GDM1 (cell line): ENCODE measurements around the gene NPTN.
"Not testable (repeated sequence)": the region's sequence is repeated elsewhere in the genome, so short reads cannot be mapped to it uniquely, and the experiment has no call there.

Experiments used
- DNase-seq: peaks from one replicate; lab custom pipeline; 2025; lab: John Stamatoyannopoulos, UW

Gene NPTN

GRCh38 chr15:73570355-73571032 lies 62.7 kb downstream of the NPTN start:
- no peak for DNase-seq

- no peak for DNase-seq
Observed at GRCh38 chr15:73569361-73569760, 63.8 kb downstream of the NPTN start.

- DNase-seq: no peak
Observed at GRCh38 chr15:73568564-73569280, 64.5 kb downstream of the NPTN start.

GRCh38 chr15:73567020-73567419 lies 66.2 kb downstream of the NPTN start:
- no peak for DNase-seq

GRCh38 chr15:73564255-73564654 lies 68.9 kb downstream of the NPTN start:
- DNase-seq: no peak

GRCh38 chr15:73560501-73561117 lies 72.6 kb downstream of the NPTN start:
- DNase-seq: peak; percentile 34

- no peak for DNase-seq
Observed at GRCh38 chr15:73558529-73558928, 74.7 kb downstream of the NPTN start.

GRCh38 chr15:73555080-73555479 lies 78.1 kb downstream of the NPTN start:
- no peak for DNase-seq

GRCh38 chr15:73550190-73550589 lies 83.0 kb downstream of the NPTN start:
- DNase-seq: no peak

- not testable (repeated sequence) for DNase-seq
Observed at GRCh38 chr15:73548925-73549324, 84.3 kb downstream of the NPTN start.

- DNase-seq: no peak
Observed at GRCh38 chr15:73541479-73541878, 91.7 kb downstream of the NPTN start.

- DNase-seq: no peak
Observed at GRCh38 chr15:73540161-73540560, 93.0 kb downstream of the NPTN start.

- no peak for DNase-seq
Observed at GRCh38 chr15:73539212-73540128, 93.7 kb downstream of the NPTN start.

GRCh38 chr15:73538563-73539211 lies 94.5 kb downstream of the NPTN start:
- no peak for DNase-seq

GRCh38 chr15:73538123-73538522 lies 95.1 kb downstream of the NPTN start:
- no peak for DNase-seq

GRCh38 chr15:73530649-73531048 lies 102.5 kb downstream of the NPTN start:
- DNase-seq: no peak

- no peak for DNase-seq
Observed at GRCh38 chr15:73527598-73527997, 105.6 kb downstream of the NPTN start.

GRCh38 chr15:73524919-73525318 lies 108.3 kb downstream of the NPTN start:
- no peak for DNase-seq

- DNase-seq: no peak
Observed at GRCh38 chr15:73522011-73522410, 111.2 kb downstream of the NPTN start.

GRCh38 chr15:73518876-73519733 lies 114.1 kb downstream of the NPTN start:
- no peak for DNase-seq
